Thyroid gland (tissue), 4 donors: ENCODE results near the gene DNM3.

Experiments used
- CTCF ChIP-seq, 6 experiments: fragments of 200-600 bp in 3 of 6; fragments of 450-650 bp in 3 of 6; sonication (generic) in 3 of 6; IDR thresholded peaks; one replicate each; pipeline ENCODE4 v1.5.1; 2016 to 2019; ENCODE audit warnings: antibody characterized with exemption in 6 of 6, mild to moderate bottlenecking in 2 of 6, inconsistent platforms in 1 of 6, moderate library complexity in 1 of 6
- POLR2A ChIP-seq, 2 donors: fragments of 450-650 bp; IDR thresholded peaks; one replicate each; pipeline ENCODE4 v1.6.1; 2017; ENCODE audit warnings: antibody characterized with exemption in 2 of 2, mild to moderate bottlenecking in 2 of 2, moderate library complexity in 1 of 2

GRCh38 chr1:172224871-172225270, 383.6 kb downstream of the DNM3 start:
- TF ChIP-seq CTCF (IDR thresholded peaks at IDR 0.05), result no peak
- no peak for TF ChIP-seq POLR2A (IDR thresholded peaks at IDR 0.05)
